Gastroesophageal sphincter (tissue), 3 donors: ENCODE results near the gene GDPD5.

Source experiments
- POLR2A ChIP-seq, 2 donors: fragments of 450-650 bp; IDR thresholded peaks; one replicate each; pipeline ENCODE4 v1.6.1; 2017; ENCODE audit warnings: antibody characterized with exemption in 2 of 2, mild to moderate bottlenecking in 2 of 2, moderate library complexity in 1 of 2
- TF ChIP-seq, protein P1 (sequence below), 4 experiments: fragments of 200-600 bp in 2 of 4; fragments of 450-650 bp in 2 of 4; sonication (generic) in 1 of 4; IDR thresholded peaks; one replicate each; pipeline ENCODE4 v1.5.1; 2017 to 2019; ENCODE audit warnings: antibody characterized with exemption in 4 of 4, mild to moderate bottlenecking in 2 of 4, moderate library complexity in 2 of 4

DNA sequence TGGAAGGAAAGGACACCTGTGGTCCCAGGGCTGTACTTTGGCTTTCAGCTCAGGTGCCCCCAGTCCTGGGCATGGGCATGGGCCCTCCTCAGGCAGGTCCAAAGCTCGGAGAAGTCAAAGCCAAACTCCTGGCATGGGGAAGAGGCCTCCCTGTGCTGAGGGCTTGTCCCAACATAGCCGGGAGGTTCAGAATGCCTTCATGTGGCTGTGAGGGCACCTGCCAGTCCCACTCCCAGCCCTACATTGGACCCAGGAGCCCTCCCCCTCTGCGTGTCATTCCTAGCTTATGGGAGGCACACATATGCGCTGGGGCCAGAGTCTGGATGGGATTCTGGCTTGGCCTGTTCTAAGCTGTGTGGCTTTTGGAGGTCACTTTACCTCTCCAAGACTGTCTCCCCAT lies 91.7 kb downstream of the GDPD5 start:
- TF ChIP-seq, protein P1, sequence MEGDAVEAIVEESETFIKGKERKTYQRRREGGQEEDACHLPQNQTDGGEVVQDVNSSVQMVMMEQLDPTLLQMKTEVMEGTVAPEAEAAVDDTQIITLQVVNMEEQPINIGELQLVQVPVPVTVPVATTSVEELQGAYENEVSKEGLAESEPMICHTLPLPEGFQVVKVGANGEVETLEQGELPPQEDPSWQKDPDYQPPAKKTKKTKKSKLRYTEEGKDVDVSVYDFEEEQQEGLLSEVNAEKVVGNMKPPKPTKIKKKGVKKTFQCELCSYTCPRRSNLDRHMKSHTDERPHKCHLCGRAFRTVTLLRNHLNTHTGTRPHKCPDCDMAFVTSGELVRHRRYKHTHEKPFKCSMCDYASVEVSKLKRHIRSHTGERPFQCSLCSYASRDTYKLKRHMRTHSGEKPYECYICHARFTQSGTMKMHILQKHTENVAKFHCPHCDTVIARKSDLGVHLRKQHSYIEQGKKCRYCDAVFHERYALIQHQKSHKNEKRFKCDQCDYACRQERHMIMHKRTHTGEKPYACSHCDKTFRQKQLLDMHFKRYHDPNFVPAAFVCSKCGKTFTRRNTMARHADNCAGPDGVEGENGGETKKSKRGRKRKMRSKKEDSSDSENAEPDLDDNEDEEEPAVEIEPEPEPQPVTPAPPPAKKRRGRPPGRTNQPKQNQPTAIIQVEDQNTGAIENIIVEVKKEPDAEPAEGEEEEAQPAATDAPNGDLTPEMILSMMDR (IDR thresholded peaks at IDR 0.05): no peak
- no peak for TF ChIP-seq POLR2A (IDR thresholded peaks at IDR 0.05)
